Left renal cortex interstitium (tissue), 4 donors: ENCODE measurements around the gene PRRX2. TPM values are rescaled to one million over a fixed set of nuclear protein-coding genes. Genes with fewer than 3 reads are reported as not detected.
A peak's percentile ranks its signal among the peaks of the same experiment; 100 is the strongest.
"Not testable (repeated sequence)": the region's sequence is repeated elsewhere in the genome, so short reads cannot be mapped to it uniquely, and the experiment has no call there.

Experiments
- DNase-seq, 4 donors: peaks; one replicate each; pipeline ENCODE4 v3.0.0-alpha.2; 2013; ENCODE audit warnings: low read depth in 4 of 4, low spot score in 2 of 4, missing footprints in 1 of 4
- polyA plus RNA-seq, 4 donors: library from polyadenylated mRNA; unstranded; fragments of 120-200 nt; gene quantifications; one replicate each; pipeline ENCODE4 v1.2.1, GENCODE V29; 2013; ENCODE audit not compliant: insufficient read length in 4 of 4

PRRX2 gene
- polyA plus RNA-seq, 4 donors = 0.83 to 1.5 (median 1.2) TPM

DNA sequence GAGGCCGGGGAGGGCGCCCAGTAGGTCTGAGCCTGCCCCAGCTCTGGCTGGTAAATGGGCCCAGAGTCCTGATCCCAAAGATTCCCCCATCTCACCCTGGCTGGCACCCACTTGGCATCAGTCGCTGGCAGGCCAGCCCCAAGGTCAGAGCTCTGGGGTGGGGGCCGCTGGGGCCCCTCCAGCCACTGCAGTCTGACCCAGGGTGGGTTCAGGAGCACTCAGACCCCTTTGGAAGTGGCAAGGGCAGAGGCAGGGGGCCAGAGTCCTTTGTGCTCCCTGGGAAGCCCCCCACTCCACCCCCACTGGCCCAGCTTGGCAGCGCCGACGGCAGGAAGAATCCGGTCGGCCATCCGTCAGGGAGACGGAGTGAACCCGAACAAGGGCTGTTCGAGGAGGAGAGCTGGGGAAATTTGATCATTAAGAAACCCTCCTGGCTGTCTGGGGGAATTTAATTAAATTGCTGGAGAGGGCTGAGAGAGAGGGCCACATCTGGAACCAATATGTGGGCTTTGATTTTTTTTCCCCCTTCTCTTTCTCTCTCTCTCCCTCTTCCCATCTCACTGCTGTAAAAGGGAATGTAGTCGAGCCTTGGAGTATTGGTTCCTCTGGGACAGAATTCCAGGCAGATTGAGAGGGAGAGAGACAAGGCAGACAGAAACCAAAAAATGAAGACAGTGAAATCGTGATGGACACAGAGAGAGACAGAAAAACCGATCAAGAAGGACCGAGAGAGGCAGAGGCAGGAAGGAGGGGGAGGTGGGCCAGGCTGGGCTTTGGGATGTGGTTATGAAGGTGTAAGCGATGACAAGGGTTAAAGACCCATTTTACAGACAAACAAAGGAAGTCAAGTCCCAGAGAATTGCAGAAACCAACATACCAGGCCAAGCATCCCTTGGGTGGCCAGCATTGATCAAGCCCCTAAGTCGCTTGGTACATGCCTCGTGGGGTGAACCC lies 15.4 kb upstream of the PRRX2 start:
- DNase-seq = no peak

DNA sequence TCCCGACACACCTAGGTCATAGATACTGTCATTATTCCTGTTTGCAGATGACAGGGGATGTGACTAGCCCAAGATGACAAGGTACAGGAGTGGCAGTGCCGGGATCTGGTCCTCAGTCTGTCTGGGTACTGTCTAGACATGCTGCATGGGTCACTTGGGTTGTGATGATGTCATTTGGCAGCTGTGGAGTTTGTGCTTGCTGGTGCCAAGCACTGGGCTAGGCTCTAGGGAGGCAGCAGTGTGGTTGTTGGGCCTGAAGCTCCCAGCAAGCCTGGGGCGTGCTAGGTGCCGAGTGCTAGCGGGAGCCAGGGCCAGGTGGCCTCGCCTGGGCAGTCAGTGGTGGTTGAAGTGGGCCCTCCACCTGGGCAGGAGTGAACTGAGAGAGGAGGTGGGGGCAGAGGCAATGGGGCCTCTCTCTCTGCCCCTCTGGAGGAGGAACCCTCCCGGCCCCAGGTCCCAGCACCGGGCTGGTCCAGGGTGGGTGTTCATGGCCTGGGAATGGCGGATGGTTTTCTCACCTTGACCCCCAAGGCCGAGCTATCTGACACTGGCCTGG lies 14.7 kb upstream of the PRRX2 start:
- DNase-seq = no peak

GRCh38 chr9:129653823-129654553 lies 11.5 kb upstream of the PRRX2 start:
- DNase-seq = peak in 2 of 4 donors; percentile 75 to 79

- DNase-seq = peak in 1 of 4 donors; percentile 60
These were observed 10.8 kb upstream of the PRRX2 start for GRCh38 chr9:129654554-129655040.

GRCh38 chr9:129655154-129655553 lies 10.3 kb upstream of the PRRX2 start:
- DNase-seq = no peak

- DNase-seq = no peak
These were observed 9.8 kb upstream of the PRRX2 start for GRCh38 chr9:129655696-129656095.

DNA sequence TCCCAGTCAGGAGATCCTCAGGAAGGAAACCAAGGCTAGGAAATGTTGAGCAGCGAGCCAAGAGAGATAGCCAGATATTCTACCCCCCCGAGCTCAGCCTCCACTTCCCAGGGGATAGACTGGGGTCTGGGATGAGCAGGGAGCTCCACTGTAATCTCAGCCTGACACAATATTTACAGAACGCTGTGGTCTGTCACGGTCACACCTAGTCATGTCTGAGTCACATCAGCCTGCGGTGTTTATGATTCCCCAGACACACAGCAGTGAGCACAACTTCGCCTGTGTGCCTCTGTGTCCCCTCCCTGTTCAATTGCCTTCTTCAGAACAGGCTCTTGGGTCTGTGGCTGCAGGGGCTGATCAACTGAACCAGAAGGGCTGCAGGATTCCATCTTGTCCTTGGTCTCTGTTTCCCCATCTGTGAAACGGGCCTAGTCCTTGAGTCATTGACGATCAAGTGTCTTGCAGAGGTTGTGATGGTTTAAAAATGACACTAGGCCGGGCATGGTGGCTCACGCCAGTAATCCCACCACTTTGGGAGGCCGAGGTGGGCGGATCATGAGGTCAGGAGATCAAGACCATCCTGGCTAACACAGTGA lies 8.6 kb upstream of the PRRX2 start:
- no peak for DNase-seq

DNA sequence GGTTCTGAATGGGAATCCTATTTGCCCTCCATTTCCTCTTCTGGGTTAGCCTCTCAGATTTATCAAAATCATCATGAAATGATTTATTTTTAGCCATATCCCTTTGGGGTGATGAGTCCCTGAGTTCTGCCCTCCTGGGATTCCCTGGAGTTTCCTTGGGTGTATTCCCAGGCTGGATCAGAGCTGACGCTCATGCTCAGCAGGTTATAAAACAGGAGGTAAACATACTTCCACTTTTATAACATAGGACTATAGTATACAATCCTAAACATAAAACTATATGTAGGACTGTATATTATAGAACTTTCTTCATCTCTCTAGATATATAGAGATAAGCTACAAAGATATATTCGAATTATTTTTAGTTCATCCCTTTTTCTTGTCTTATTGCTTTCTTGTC lies 4.4 kb upstream of the PRRX2 start:
- DNase-seq = no peak

- DNase-seq = not testable (repeated sequence)
These were observed 3.2 kb upstream of the PRRX2 start for GRCh38 chr9:129662239-129662638.

DNA sequence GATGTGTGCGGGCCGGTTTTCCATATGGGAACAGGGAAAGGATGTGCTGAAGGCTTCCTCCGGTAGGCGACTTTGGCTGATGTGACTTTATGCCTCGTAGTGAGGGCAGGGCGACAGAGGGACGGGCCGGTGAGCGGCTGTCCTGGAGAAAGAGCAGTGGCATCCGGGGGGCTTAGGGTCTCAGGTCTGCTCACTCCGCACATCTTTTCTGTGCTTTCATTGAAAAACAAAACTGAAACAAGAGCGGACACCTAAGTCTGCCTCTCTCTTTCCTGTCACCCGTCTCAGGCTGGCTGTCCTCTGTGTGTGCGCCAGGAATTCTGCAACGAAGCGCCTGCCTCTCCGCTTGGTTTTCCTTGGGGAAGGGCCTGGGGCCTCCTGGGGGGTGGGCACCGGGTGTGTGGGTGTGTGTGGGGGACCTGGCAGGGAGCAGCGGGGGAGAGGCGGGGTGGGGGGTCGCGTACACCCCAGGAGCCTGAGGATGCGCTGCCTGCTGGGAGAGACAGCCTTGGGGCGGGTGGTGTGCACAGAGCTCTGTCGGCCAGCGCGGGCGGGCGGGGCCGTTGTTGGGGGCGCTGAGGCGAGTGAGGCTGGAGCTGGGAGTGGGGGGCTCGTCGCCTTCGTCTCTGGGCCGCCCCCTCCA lies 580 bp upstream of the PRRX2 start:
- no peak for DNase-seq

- no peak for DNase-seq
These were observed 520 bp downstream of the PRRX2 start for GRCh38 chr9:129665814-129666520.

DNA sequence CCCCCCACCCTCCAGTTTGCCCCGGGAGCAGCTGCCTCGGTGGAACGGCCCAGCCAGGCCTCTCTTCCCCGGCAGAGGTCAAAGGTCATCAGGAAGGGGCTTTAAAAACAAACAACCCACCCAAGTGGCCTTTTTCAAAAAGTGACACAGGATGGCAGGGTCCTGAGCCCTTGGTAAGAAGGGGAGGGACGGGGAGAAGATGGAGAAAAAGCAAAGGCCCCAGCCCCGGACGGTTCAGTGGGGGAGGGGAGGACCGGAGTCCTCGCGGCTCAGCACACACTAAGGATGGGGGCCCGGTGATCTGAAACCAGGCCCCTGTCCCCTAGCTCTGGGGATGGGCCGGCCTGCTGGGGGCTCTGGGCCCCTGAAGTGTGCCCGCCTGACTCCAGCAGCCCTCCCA lies 1.1 kb downstream of the PRRX2 start:
- DNase-seq = no peak

DNA sequence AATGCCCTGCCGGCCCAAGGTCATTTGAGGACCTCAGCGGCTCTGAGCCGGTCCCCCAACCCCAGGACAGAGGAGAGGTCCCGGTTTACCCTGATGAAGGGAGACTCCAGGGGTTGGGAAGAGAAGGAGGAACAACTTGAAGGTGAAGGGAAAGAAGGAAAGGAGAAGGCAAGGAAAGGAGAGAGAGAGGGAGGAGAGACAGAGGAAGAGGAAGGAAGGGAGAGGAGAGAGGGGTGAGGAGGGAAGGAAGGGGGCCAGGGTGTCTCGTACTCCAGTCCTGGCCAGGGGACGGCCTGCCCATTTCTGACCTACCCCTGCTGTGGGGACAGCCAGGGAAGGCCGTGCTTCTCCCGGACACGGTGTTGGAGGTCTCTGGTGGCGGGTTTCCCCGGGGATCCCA lies 1.9 kb downstream of the PRRX2 start:
- DNase-seq = no peak

- DNase-seq = no peak
These were observed 2.4 kb downstream of the PRRX2 start for GRCh38 chr9:129667850-129668249.

DNA sequence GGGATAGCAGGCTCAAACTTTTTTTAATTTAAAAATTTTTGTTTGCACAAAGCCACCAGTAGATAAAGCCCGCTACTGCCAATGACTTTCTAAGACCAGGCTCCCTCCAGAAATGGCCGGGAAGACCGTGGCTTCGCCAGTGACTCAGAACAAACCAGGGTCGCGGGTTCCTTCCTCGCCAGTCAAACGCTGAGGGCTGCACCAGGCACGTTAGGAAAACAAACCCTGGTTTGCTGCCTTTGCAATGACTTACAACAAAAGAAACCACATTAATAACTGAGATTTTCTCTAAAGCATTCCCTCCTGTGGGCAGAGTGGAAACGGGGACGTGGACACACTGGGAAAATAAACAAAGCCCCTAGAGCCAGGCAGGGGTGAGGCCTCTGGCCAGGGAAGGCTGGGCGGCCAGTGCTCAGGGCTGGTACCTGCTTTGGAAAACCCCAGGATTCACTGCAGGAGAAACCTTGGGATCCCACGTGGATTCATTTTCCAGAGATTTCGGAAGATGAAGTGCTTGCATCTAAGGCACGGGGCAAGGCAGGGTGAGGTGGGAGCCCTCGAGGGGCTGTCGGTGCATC lies 3.8 kb downstream of the PRRX2 start:
- no peak for DNase-seq

DNA sequence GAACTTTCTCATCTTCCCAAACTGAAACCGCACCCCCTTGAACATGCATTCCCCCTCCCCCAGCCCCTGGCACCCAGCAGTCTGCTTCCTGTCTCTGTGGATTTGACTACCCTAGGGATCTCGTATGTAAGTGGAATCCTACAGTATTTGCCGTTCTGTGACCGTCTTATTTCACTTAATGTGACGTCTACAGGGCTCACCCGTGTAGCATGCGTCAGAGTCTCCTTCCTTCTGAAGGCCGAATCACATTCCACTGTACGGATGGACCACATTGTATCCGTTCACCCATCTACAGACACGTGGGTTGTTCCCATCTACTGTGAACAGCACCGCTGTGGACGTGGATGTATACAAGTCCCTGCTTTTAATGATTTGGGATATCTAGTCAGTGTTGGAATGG lies 4.5 kb downstream of the PRRX2 start:
- no peak for DNase-seq

- DNase-seq = no peak
These were observed 5.6 kb downstream of the PRRX2 start for GRCh38 chr9:129671065-129671464.

- DNase-seq = no peak
These were observed 6.1 kb downstream of the PRRX2 start for GRCh38 chr9:129671519-129671918.

DNA sequence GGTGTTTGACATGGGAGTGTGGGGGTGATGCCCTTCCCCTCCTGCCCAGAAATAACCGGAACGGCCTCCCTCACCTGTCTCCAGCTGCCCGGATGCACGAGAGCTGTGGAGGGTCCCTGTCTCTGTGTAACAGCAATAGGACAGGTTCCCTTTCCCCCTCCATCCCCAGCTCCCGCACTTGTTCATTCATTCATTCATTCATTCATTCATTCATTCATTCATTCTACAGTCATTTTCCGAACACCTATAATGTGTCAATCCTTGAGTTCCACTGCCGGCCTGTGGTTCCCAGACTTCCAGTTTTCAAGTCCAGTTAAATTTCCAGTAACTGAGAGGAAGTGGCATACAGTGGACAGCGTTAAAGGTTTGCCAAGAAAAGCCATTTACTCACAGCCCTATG lies 7.3 kb downstream of the PRRX2 start:
- DNase-seq = no peak
